ENCODE data around the gene IFNL1. TPM values are rescaled to one million over a fixed set of nuclear protein-coding genes. Genes with fewer than 3 reads are reported as not detected.

The IFNL1 gene
- total RNA-seq, 1 experiment from 2014 or later, result not detected

DNA sequence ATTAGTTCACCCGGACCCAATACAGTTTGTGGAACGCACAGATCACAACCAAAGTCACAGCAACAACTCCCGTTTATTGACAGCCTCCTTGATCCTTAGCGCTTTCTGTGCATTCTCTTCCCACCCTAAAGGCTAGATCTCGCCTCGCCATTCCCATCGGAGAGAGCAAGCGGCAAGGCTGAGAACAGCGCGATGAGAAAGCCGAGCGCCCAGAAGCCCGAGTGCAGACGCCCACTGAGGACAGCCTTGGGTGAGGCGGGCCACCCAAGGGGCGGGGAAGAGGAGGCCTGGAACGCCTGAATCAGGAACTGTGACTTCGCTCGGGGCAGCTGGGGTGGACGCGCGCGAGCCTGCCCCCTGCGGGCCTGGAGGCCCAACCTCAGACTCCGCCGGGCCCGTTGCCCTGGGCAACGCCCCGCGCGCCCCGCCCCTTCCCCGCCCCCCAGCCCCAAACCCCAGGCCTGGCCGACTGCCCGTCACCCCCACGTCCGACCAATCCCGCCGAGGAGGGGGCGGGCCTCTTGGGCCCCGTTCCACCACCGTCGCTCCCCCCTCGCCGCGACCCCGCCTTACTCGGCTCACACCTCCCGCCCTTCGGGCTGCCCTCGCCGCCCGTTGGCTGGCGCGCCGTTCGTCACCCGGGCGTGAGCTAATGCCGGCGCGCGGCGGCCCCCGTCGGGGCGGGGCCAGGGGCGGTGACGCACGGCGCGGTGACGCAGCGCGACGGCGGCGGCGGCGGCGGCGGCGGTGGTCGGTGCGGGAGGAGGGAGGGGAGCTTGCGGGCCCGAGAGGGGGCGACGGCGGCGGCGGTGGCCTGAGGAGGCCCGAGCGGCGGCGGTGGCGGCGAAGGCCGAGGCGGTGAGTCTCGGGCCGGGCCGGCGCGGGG is 45.8 kb downstream of the IFNL1 start, which contains the start of gene SAMD4B (continued):
- TF ChIP-seq OVOL2 (CRISPR knock-in tag; IDR thresholded peaks at IDR 0.05; ENCODE audit: borderline replicate concordance), result no peak
- 0 out of 2 replicates have a peak, but pooled peaks have one; percentile 15 for TF ChIP-seq TEAD4 (CRISPR knock-in tag; IDR thresholded peaks at IDR 0.05)
- TF ChIP-seq SOX15 (CRISPR knock-in tag; IDR thresholded peaks at IDR 0.05), result no peak
- TF ChIP-seq, protein P1, sequence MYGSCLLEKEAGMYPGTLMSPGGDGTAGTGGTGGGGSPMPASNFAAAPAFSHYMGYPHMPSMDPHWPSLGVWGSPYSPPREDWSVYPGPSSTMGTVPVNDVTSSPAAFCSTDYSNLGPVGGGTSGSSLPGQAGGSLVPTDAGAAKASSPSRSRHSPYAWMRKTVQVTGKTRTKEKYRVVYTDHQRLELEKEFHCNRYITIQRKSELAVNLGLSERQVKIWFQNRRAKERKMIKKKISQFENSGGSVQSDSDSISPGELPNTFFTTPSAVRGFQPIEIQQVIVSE (CRISPR knock-in tag; IDR thresholded peaks at IDR 0.05; ENCODE audit: borderline replicate concordance), result no peak
- no peak for TF ChIP-seq ZNF416 (CRISPR knock-in tag; IDR thresholded peaks at IDR 0.05)
- TF ChIP-seq, protein P2, sequence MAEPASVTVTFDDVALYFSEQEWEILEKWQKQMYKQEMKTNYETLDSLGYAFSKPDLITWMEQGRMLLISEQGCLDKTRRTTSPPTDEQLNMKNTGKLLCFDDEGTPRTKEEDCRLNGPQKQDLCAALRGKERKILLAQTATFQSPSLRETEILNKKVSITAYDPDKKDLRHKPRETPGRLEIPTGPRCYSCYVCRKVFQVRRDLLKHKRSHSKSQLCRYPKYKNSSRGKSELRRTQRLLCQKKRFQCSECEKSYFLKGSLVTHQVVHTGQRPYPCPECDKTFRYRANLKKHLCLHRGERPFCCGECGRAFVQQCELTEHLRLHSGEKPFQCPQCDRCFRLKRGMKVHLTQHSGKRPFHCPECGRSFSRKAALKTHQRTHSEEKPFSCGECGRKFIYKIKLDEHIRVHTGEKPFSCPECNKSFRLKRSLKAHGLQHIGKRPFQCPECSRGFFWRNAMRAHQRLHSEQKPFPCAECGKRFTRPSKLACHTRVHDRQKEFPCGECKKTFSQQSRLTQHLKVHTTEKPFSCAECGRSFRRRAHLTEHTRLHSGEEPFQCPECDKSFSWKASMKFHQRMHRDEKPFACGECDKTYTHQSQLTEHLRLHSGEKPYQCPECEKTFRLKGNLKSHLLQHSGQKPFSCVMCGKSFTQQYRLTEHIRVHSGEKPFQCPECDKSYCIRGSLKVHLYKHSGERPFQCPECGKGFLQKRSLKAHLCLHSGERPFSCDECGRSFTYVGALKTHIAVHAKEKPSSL (CRISPR knock-in tag; conservative IDR thresholded peaks at IDR 0.05), result no peak
- TF ChIP-seq, protein P3, sequence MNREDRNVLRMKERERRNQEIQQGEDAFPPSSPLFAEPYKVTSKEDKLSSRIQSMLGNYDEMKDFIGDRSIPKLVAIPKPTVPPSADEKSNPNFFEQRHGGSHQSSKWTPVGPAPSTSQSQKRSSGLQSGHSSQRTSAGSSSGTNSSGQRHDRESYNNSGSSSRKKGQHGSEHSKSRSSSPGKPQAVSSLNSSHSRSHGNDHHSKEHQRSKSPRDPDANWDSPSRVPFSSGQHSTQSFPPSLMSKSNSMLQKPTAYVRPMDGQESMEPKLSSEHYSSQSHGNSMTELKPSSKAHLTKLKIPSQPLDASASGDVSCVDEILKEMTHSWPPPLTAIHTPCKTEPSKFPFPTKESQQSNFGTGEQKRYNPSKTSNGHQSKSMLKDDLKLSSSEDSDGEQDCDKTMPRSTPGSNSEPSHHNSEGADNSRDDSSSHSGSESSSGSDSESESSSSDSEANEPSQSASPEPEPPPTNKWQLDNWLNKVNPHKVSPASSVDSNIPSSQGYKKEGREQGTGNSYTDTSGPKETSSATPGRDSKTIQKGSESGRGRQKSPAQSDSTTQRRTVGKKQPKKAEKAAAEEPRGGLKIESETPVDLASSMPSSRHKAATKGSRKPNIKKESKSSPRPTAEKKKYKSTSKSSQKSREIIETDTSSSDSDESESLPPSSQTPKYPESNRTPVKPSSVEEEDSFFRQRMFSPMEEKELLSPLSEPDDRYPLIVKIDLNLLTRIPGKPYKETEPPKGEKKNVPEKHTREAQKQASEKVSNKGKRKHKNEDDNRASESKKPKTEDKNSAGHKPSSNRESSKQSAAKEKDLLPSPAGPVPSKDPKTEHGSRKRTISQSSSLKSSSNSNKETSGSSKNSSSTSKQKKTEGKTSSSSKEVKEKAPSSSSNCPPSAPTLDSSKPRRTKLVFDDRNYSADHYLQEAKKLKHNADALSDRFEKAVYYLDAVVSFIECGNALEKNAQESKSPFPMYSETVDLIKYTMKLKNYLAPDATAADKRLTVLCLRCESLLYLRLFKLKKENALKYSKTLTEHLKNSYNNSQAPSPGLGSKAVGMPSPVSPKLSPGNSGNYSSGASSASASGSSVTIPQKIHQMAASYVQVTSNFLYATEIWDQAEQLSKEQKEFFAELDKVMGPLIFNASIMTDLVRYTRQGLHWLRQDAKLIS (CRISPR knock-in tag; IDR thresholded peaks at IDR 0.05; ENCODE audit: borderline replicate concordance), result no peak
- no peak for TF ChIP-seq GRHL2 (CRISPR knock-in tag; IDR thresholded peaks at IDR 0.05; ENCODE audit: insufficient replicate concordance, severe bottlenecking)
- TF ChIP-seq, protein P4, sequence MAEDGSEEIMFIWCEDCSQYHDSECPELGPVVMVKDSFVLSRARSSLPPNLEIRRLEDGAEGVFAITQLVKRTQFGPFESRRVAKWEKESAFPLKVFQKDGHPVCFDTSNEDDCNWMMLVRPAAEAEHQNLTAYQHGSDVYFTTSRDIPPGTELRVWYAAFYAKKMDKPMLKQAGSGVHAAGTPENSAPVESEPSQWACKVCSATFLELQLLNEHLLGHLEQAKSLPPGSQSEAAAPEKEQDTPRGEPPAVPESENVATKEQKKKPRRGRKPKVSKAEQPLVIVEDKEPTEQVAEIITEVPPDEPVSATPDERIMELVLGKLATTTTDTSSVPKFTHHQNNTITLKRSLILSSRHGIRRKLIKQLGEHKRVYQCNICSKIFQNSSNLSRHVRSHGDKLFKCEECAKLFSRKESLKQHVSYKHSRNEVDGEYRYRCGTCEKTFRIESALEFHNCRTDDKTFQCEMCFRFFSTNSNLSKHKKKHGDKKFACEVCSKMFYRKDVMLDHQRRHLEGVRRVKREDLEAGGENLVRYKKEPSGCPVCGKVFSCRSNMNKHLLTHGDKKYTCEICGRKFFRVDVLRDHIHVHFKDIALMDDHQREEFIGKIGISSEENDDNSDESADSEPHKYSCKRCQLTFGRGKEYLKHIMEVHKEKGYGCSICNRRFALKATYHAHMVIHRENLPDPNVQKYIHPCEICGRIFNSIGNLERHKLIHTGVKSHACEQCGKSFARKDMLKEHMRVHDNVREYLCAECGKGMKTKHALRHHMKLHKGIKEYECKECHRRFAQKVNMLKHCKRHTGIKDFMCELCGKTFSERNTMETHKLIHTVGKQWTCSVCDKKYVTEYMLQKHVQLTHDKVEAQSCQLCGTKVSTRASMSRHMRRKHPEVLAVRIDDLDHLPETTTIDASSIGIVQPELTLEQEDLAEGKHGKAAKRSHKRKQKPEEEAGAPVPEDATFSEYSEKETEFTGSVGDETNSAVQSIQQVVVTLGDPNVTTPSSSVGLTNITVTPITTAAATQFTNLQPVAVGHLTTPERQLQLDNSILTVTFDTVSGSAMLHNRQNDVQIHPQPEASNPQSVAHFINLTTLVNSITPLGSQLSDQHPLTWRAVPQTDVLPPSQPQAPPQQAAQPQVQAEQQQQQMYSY (CRISPR knock-in tag; IDR thresholded peaks at IDR 0.05), result no peak
- TF ChIP-seq ZNF263 (CRISPR knock-in tag; IDR thresholded peaks at IDR 0.05; ENCODE audit: low read depth), result no peak
- TF ChIP-seq, protein P5, sequence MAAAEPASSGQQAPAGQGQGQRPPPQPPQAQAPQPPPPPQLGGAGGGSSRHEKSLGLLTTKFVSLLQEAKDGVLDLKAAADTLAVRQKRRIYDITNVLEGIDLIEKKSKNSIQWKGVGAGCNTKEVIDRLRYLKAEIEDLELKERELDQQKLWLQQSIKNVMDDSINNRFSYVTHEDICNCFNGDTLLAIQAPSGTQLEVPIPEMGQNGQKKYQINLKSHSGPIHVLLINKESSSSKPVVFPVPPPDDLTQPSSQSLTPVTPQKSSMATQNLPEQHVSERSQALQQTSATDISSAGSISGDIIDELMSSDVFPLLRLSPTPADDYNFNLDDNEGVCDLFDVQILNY (CRISPR knock-in tag; IDR thresholded peaks at IDR 0.05), result no peak
- TF ChIP-seq, protein P6, sequence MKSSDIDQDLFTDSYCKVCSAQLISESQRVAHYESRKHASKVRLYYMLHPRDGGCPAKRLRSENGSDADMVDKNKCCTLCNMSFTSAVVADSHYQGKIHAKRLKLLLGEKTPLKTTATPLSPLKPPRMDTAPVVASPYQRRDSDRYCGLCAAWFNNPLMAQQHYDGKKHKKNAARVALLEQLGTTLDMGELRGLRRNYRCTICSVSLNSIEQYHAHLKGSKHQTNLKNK (CRISPR knock-in tag; IDR thresholded peaks at IDR 0.05), result no peak
- no peak; the same call in none of the 2 replicates for TF ChIP-seq MYBL2 (CRISPR knock-in tag; IDR thresholded peaks at IDR 0.05)
- TF ChIP-seq, protein P7, sequence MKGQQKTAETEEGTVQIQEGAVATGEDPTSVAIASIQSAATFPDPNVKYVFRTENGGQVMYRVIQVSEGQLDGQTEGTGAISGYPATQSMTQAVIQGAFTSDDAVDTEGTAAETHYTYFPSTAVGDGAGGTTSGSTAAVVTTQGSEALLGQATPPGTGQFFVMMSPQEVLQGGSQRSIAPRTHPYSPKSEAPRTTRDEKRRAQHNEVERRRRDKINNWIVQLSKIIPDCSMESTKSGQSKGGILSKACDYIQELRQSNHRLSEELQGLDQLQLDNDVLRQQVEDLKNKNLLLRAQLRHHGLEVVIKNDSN (CRISPR knock-in tag; IDR thresholded peaks at IDR 0.05), result peak; percentile 15; the same call in 1 of the 2 replicates
- peak; percentile 59 for TF ChIP-seq GABPB1 (CRISPR knock-in tag; IDR thresholded peaks at IDR 0.05)
- TF ChIP-seq, protein P8, sequence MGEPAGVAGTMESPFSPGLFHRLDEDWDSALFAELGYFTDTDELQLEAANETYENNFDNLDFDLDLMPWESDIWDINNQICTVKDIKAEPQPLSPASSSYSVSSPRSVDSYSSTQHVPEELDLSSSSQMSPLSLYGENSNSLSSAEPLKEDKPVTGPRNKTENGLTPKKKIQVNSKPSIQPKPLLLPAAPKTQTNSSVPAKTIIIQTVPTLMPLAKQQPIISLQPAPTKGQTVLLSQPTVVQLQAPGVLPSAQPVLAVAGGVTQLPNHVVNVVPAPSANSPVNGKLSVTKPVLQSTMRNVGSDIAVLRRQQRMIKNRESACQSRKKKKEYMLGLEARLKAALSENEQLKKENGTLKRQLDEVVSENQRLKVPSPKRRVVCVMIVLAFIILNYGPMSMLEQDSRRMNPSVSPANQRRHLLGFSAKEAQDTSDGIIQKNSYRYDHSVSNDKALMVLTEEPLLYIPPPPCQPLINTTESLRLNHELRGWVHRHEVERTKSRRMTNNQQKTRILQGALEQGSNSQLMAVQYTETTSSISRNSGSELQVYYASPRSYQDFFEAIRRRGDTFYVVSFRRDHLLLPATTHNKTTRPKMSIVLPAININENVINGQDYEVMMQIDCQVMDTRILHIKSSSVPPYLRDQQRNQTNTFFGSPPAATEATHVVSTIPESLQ (CRISPR knock-in tag; IDR thresholded peaks at IDR 0.05), result no peak
- TF ChIP-seq, protein P9, sequence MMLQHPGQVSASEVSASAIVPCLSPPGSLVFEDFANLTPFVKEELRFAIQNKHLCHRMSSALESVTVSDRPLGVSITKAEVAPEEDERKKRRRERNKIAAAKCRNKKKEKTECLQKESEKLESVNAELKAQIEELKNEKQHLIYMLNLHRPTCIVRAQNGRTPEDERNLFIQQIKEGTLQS (CRISPR knock-in tag; conservative IDR thresholded peaks at IDR 0.05), result no peak
- TF ChIP-seq ZNF317 (CRISPR knock-in tag; IDR thresholded peaks at IDR 0.05; ENCODE audit: borderline replicate concordance, low read depth), result no peak
- no peak for TF ChIP-seq NR1H2 (CRISPR knock-in tag; IDR thresholded peaks at IDR 0.05)
- no peak for TF ChIP-seq MXD4 (CRISPR knock-in tag; IDR thresholded peaks at IDR 0.05; ENCODE audit: borderline replicate concordance)
- TF ChIP-seq CREB1 (CRISPR knock-in tag; IDR thresholded peaks at IDR 0.05), result 0 out of 2 replicates have a peak, but pooled peaks have one; percentile 24

Data from WTC11 (cell line).